Neural cell (in vitro differentiated cells): ENCODE data around the gene EYS.

ENCODE experiments used
- EP300 ChIP-seq: fragments of 450-650 bp; conservative IDR thresholded peaks from 2 replicates; pipeline ENCODE4 v1.6.1; 2014; ENCODE audit warnings: antibody characterized with exemption, mild to moderate bottlenecking, moderate library complexity; ENCODE audit not compliant: poor library complexity, severe bottlenecking
- EZH2 ChIP-seq: fragments of 200-600, 300-800 bp; shearing (Covaris generic), sonication (generic); IDR thresholded peaks from 2 replicates; pipeline ENCODE4 v1.6.1; 2014; ENCODE audit warnings: antibody characterized with exemption, low read length, borderline replicate concordance, mild to moderate bottlenecking; ENCODE audit not compliant: insufficient read depth, poor library complexity, severe bottlenecking
- MXI1 ChIP-seq: fragments of 450-650 bp; conservative IDR thresholded peaks from 2 replicates; pipeline ENCODE4 v1.6.1; 2014; ENCODE audit warnings: antibody characterized with exemption, mild to moderate bottlenecking; ENCODE audit not compliant: poor library complexity, severe bottlenecking
- RAD21 ChIP-seq: fragments of 450-650 bp; conservative IDR thresholded peaks from 2 replicates; pipeline ENCODE4 v1.6.1; 2014; ENCODE audit warnings: antibody characterized with exemption, mild to moderate bottlenecking, moderate library complexity
- TF ChIP-seq, protein P1 (sequence below): fragments of 450-650 bp; IDR thresholded peaks from 2 replicates; pipeline ENCODE4 v1.5.1; 2014; ENCODE audit warnings: antibody characterized with exemption, mild to moderate bottlenecking, moderate library complexity; ENCODE audit not compliant: poor library complexity, severe bottlenecking
- TF ChIP-seq, protein P2 (sequence below): IDR thresholded peaks from 2 replicates; pipeline ENCODE4 v1.6.1; 2012; ENCODE audit warnings: borderline replicate concordance

DNA sequence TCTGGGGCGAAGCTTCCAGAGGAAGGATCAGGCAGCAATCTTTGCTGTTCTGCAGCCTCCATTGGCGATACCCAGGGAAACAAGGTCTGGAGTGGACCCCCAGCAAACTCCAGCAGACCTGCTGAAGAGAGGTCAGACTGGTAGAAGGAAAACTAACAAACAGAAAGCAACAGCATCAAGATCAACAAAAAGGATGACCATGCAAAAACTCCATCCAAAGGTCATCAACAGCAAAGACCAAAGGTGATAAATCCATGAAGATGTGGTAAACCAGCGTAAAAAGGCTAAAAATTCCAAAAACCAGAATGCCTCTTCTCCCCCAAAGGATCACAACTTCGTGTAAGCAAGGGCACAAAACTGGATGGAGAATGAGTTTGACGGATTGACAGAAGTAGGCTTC lies 1818.6 kb downstream of the EYS start:
- TF ChIP-seq, protein P1, sequence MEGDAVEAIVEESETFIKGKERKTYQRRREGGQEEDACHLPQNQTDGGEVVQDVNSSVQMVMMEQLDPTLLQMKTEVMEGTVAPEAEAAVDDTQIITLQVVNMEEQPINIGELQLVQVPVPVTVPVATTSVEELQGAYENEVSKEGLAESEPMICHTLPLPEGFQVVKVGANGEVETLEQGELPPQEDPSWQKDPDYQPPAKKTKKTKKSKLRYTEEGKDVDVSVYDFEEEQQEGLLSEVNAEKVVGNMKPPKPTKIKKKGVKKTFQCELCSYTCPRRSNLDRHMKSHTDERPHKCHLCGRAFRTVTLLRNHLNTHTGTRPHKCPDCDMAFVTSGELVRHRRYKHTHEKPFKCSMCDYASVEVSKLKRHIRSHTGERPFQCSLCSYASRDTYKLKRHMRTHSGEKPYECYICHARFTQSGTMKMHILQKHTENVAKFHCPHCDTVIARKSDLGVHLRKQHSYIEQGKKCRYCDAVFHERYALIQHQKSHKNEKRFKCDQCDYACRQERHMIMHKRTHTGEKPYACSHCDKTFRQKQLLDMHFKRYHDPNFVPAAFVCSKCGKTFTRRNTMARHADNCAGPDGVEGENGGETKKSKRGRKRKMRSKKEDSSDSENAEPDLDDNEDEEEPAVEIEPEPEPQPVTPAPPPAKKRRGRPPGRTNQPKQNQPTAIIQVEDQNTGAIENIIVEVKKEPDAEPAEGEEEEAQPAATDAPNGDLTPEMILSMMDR: no peak
- no peak for TF ChIP-seq EP300
- no peak for TF ChIP-seq MXI1
- TF ChIP-seq, protein P2, sequence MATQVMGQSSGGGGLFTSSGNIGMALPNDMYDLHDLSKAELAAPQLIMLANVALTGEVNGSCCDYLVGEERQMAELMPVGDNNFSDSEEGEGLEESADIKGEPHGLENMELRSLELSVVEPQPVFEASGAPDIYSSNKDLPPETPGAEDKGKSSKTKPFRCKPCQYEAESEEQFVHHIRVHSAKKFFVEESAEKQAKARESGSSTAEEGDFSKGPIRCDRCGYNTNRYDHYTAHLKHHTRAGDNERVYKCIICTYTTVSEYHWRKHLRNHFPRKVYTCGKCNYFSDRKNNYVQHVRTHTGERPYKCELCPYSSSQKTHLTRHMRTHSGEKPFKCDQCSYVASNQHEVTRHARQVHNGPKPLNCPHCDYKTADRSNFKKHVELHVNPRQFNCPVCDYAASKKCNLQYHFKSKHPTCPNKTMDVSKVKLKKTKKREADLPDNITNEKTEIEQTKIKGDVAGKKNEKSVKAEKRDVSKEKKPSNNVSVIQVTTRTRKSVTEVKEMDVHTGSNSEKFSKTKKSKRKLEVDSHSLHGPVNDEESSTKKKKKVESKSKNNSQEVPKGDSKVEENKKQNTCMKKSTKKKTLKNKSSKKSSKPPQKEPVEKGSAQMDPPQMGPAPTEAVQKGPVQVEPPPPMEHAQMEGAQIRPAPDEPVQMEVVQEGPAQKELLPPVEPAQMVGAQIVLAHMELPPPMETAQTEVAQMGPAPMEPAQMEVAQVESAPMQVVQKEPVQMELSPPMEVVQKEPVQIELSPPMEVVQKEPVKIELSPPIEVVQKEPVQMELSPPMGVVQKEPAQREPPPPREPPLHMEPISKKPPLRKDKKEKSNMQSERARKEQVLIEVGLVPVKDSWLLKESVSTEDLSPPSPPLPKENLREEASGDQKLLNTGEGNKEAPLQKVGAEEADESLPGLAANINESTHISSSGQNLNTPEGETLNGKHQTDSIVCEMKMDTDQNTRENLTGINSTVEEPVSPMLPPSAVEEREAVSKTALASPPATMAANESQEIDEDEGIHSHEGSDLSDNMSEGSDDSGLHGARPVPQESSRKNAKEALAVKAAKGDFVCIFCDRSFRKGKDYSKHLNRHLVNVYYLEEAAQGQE: no peak
- TF ChIP-seq EZH2: no peak
- no peak for TF ChIP-seq RAD21
